MCF 10A (cell line): ENCODE measurements around the gene NGF. TPM values are rescaled to one million over a fixed set of nuclear protein-coding genes. Genes with fewer than 3 reads are reported as not detected.

Experiments
- BruUV-seq: library from RNA; stranded (reverse); fragments of 400-500 nt; replicated peaks from 2 replicates; lab custom pipeline; 2021; lab: Mats Ljungman, UMichigan
- CTCF ChIA-PET: fragments of 300-600 bp; sonication (Branson Sonifier 250); formaldehyde crosslinking; extraction: SDS; loops from one replicate; lab custom pipeline; 2021; ENCODE audit warnings: antibody characterized with exemption, inconsistent platforms; lab: Yijun Ruan, JAX
- POLR2A ChIA-PET: fragments of 300-600, 350-650 bp; sonication (Branson Sonifier 250); formaldehyde crosslinking; extraction: SDS; loops from one replicate; lab custom pipeline; 2020; ENCODE audit warnings: antibody characterized with exemption, inconsistent platforms; lab: Yijun Ruan, JAX
- DNase-seq: peaks from one replicate; pipeline ENCODE4 v3.0.0-alpha.2; 2018; ENCODE audit not compliant: unreplicated experiment
- H3K27ac Mint-ChIP-seq: one replicate; pipeline ENCODE4 v1.8.0; 2022; ENCODE audit warnings: mild to moderate bottlenecking, low read depth, mixed read lengths; ENCODE audit not compliant: unreplicated experiment
- H3K27me3 Mint-ChIP-seq: one replicate; pipeline ENCODE4 v1.8.0; 2022; ENCODE audit warnings: mixed read lengths; ENCODE audit not compliant: insufficient read depth, unreplicated experiment
- H3K36me3 Mint-ChIP-seq: one replicate; pipeline ENCODE4 v1.8.0; 2022; ENCODE audit warnings: mild to moderate bottlenecking, moderate library complexity, mixed read lengths; ENCODE audit not compliant: insufficient read depth, unreplicated experiment
- H3K4me1 Mint-ChIP-seq: one replicate; pipeline ENCODE4 v1.8.0; 2022; ENCODE audit warnings: mixed read lengths; ENCODE audit not compliant: insufficient read depth, unreplicated experiment
- H3K4me3 Mint-ChIP-seq: one replicate; pipeline ENCODE4 v1.8.0; 2022; ENCODE audit warnings: mild to moderate bottlenecking, moderate library complexity, mixed read lengths; ENCODE audit not compliant: unreplicated experiment
- H3K9me3 Mint-ChIP-seq: one replicate; pipeline ENCODE4 v1.8.0; 2022; ENCODE audit warnings: mixed read lengths; ENCODE audit not compliant: unreplicated experiment
- CTCF ChIP-seq: fragments of 200-600 bp; IDR thresholded peaks from one replicate; pipeline ENCODE4 v1.8.0; 2022; ENCODE audit warnings: antibody characterized with exemption, mild to moderate bottlenecking; ENCODE audit not compliant: unreplicated experiment
- intact Hi-C: fragments of 100-400 bp; cut with micrococcal nuclease; formaldehyde crosslinking; loops from 2 replicates; pipeline ENCODE4 v1.14.1; 2022
- total RNA-seq: library from RNA; stranded (reverse); gene quantifications from 2 replicates; pipeline ENCODE4 v1.2.3, GENCODE V29; 2022

The NGF gene
- total RNA-seq, 1 experiment from 2014 or later = 1.1 TPM

DNA sequence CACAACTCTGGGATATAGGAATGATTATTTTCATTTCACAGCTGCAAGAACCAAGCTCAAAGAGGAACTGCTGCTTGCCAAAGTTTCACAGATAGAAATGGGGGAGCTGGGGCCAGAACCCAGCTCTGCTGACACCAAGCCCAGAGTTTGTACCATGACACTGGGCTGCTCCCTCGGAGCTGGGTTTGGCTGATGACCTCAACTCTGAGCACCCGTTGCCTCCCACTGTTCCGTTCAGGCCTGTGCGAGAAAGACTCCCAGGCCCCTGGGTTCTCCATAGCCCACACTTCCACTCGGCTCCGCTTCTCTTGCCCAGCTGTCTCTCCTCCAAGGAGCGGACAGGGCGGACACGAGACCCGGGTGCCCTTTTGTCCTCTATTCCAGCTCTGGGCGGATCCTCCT, 55.2 kb downstream of the NGF start:
- DNase-seq = no peak
- no peaks in the 10 kb centered on the region for H3K36me3 Mint-ChIP-seq
- no TSS peak for BruUV-seq
- CTCF ChIA-PET = interaction anchor here (0.5 to 1.5 kb wide), 2 partner anchors 188 to 313 kb away, joined by 3 read pairs; no protein-coding TSS in a partner anchor
- POLR2A ChIA-PET = no interaction called here
- H3K4me3 Mint-ChIP-seq = no peak overlapping the region
- H3K4me1 Mint-ChIP-seq = no peaks in the 10 kb centered on the region
- H3K27me3 Mint-ChIP-seq = no peaks in the 10 kb centered on the region
- intact Hi-C loops = no loop called here
- no peak for TF ChIP-seq CTCF
- H3K9me3 Mint-ChIP-seq = no peaks in the 10 kb centered on the region
- H3K27ac Mint-ChIP-seq = no peak overlapping the region

DNA sequence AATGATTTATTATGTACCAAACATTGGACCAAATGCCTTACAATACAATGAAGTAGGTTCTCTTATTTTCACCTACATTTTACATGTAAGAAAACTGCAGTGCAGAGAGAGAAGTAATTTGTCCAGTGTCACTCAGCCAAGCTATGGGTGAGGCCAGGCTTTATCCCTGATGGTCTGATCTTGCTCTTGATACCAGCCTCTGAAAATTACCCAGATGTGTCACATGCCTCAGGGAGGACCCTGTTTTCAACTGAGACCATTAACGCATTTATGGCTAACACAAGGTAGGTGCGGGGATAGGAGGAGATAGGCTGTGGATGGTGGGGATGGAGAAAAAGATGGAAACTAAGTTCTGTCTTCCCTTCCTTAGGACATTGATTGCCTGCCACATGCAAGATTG, 56.9 kb downstream of the NGF start:
- BruUV-seq = no TSS peak
- Mint-ChIP-seq H3K4me3 (no peak overlapping the region), H3K36me3 (no peaks in the 10 kb centered on the region), H3K27ac (no peak overlapping the region), H3K4me1 (no peaks in the 10 kb centered on the region), H3K9me3 (no peaks in the 10 kb centered on the region), H3K27me3 (no peaks in the 10 kb centered on the region)
- no peak for TF ChIP-seq CTCF
- ChIA-PET CTCF (interaction anchor here (0.6 to 1.6 kb wide), 3 partner anchors 9 to 317 kb away, joined by 3 to 4 read pairs (median 4); no protein-coding TSS in a partner anchor), POLR2A (no interaction called here)
- intact Hi-C loops = no loop called here
- DNase-seq = no peak

GRCh38 chr1:115280064-115280463, 58.0 kb downstream of the NGF start:
- no peak for DNase-seq
- Mint-ChIP-seq H3K36me3 (no peaks in the 10 kb centered on the region), H3K9me3 (no peaks in the 10 kb centered on the region), H3K4me3 (no peak overlapping the region), H3K27me3 (no peaks in the 10 kb centered on the region), H3K27ac (no peak overlapping the region), H3K4me1 (no peaks in the 10 kb centered on the region)
- TF ChIP-seq CTCF = no peak
- POLR2A ChIA-PET = interaction anchor here (1.3 kb wide), 1 partner anchor 9 kb away, joined by 5 read pairs; no protein-coding TSS in a partner anchor
- CTCF ChIA-PET = interaction anchor here (1.6 kb wide), 1 partner anchor 10 kb away, joined by 4 read pairs; no protein-coding TSS in a partner anchor
- no TSS peak for BruUV-seq
- intact Hi-C loops = no loop called here

DNA sequence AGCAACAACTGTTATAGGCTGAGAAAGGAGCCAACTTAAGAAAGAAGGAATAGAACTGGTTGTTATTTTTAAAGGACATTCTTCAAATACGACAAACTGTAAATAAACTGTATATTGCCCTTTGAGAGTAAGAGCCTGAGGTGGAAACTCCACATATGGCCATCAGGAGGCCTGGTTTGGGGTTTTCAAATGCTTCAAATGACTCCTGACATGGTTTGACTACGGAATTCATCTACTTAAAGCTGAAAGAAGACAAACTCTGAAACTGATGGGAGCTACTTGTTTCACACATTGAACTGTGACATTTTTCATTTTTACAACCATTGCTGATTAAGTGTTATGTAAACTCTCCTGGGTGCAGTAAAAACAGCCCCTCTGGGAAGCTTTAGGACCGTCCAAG, 59.8 kb downstream of the NGF start:
- no peak for DNase-seq
- no peak overlapping the region for H3K27ac Mint-ChIP-seq
- no peak overlapping the region for H3K4me3 Mint-ChIP-seq
- no peak for TF ChIP-seq CTCF
- no TSS peak for BruUV-seq
- H3K9me3 Mint-ChIP-seq = no peaks in the 10 kb centered on the region
- intact Hi-C loops = no loop called here
- ChIA-PET POLR2A (interaction anchor here (1.2 kb wide), 1 partner anchor 16 kb away, joined by 3 read pairs; no protein-coding TSS in a partner anchor), CTCF (interaction anchor here (0.6 to 1.4 kb wide), 3 partner anchors 17 to 269 kb away, joined by 3 to 6 read pairs (median 4); no protein-coding TSS in a partner anchor)
- no peaks in the 10 kb centered on the region for H3K36me3 Mint-ChIP-seq
- no peaks in the 10 kb centered on the region for H3K4me1 Mint-ChIP-seq
- H3K27me3 Mint-ChIP-seq = no peaks in the 10 kb centered on the region
